Measurements from ENCODE around the gene PDE4D.
"Not testable (repeated sequence)": the region's sequence is repeated elsewhere in the genome, so short reads cannot be mapped to it uniquely, and the experiment has no call there.

PDE4D gene

GRCh38 chr5:59785676-59786333 is 107.7 kb downstream of the PDE4D start:
- no peak overlapping the region for H3K4me3 ChIP-seq (ENCODE audit: low read depth, low read length)
- TF ChIP-seq CTCF (conservative IDR thresholded peaks at IDR 0.05; ENCODE audit: low read depth, low read length) = no peak
- DNase-seq (ENCODE audit: low read depth) = peak; percentile 17

GRCh38 chr5:59784708-59785107 is 108.8 kb downstream of the PDE4D start:
- not testable (repeated sequence) for DNase-seq (ENCODE audit: low read depth); H3K4me3 ChIP-seq (ENCODE audit: low read depth, low read length)

GRCh38 chr5:59783264-59783663 is 110.3 kb downstream of the PDE4D start:
- H3K4me3 ChIP-seq (ENCODE audit: low read depth, low read length) = no peak overlapping the region
- no peak for TF ChIP-seq CTCF (conservative IDR thresholded peaks at IDR 0.05; ENCODE audit: low read depth, low read length)
- no peak for DNase-seq (ENCODE audit: low read depth)

GRCh38 chr5:59782856-59783255 is 110.7 kb downstream of the PDE4D start:
- TF ChIP-seq CTCF (conservative IDR thresholded peaks at IDR 0.05; ENCODE audit: low read depth, low read length) = no peak
- no peak for DNase-seq (ENCODE audit: low read depth)
- H3K4me3 ChIP-seq (ENCODE audit: low read depth, low read length) = no peak overlapping the region

- TF ChIP-seq CTCF (conservative IDR thresholded peaks at IDR 0.05; ENCODE audit: low read depth, low read length) = no peak
- DNase-seq (ENCODE audit: low read depth) = no peak
Measured at GRCh38 chr5:59779453-59779852, 114.1 kb downstream of the PDE4D start.

GRCh38 chr5:59777028-59777427 is 116.5 kb downstream of the PDE4D start:
- H3K4me3 ChIP-seq (ENCODE audit: low read depth, low read length) = no peak overlapping the region
- TF ChIP-seq CTCF (conservative IDR thresholded peaks at IDR 0.05; ENCODE audit: low read depth, low read length) = no peak
- DNase-seq (ENCODE audit: low read depth) = no peak

More at GRCh38 chr5:59779453-59779852, 114.1 kb downstream of the PDE4D start:
- no peak overlapping the region for H3K4me3 ChIP-seq (ENCODE audit: low read depth, low read length)

GRCh38 chr5:59773294-59773693 is 120.2 kb downstream of the PDE4D start:
- no peak overlapping the region for H3K4me3 ChIP-seq (ENCODE audit: low read depth, low read length)
- DNase-seq (ENCODE audit: low read depth) = peak; percentile 46
- no peak for TF ChIP-seq CTCF (conservative IDR thresholded peaks at IDR 0.05; ENCODE audit: low read depth, low read length)
